Kasumi-1 (cell line): ENCODE measurements around the gene SIPA1L2.
"Not testable (repeated sequence)": the region's sequence is repeated elsewhere in the genome, so short reads cannot be mapped to it uniquely, and the experiment has no call there.

Experiments
- DNase-seq, 2 experiments: peaks; one replicate each; lab custom pipeline; 2025; lab: John Stamatoyannopoulos, UW

SIPA1L2 gene

GRCh38 chr1:232613752-232614381 lies 16.1 kb downstream of the SIPA1L2 start:
- DNase-seq = no peak

GRCh38 chr1:232612836-232613235 lies 17.1 kb downstream of the SIPA1L2 start:
- not testable (repeated sequence) for DNase-seq

- DNase-seq = no peak
Observed at GRCh38 chr1:232611834-232612233, 18.1 kb downstream of the SIPA1L2 start.

- peak; percentile 68 to 77 for DNase-seq
Observed at GRCh38 chr1:232610902-232611745, 18.8 kb downstream of the SIPA1L2 start.

GRCh38 chr1:232610192-232610901 lies 19.6 kb downstream of the SIPA1L2 start:
- DNase-seq = no peak

GRCh38 chr1:232608427-232608826 lies 21.5 kb downstream of the SIPA1L2 start:
- no peak for DNase-seq

GRCh38 chr1:232602622-232603021 lies 27.3 kb downstream of the SIPA1L2 start:
- DNase-seq = peak; percentile 21 to 48

- peak; percentile 32 to 48 for DNase-seq
Observed at GRCh38 chr1:232600424-232601258, 29.3 kb downstream of the SIPA1L2 start.

- DNase-seq = peak; percentile 13 to 21
Observed at GRCh38 chr1:232599178-232600041, 30.5 kb downstream of the SIPA1L2 start.

GRCh38 chr1:232598837-232599177 lies 31.1 kb downstream of the SIPA1L2 start:
- DNase-seq = no peak

- no peak for DNase-seq
Observed at GRCh38 chr1:232598133-232598532, 31.8 kb downstream of the SIPA1L2 start.

- no peak for DNase-seq
Observed at GRCh38 chr1:232597721-232598120, 32.2 kb downstream of the SIPA1L2 start.

GRCh38 chr1:232596666-232597303 lies 33.1 kb downstream of the SIPA1L2 start:
- DNase-seq = no peak

- no peak for DNase-seq
Observed at GRCh38 chr1:232594768-232595698, 34.9 kb downstream of the SIPA1L2 start.

GRCh38 chr1:232593717-232594502 lies 36.0 kb downstream of the SIPA1L2 start:
- DNase-seq = no peak

- DNase-seq = no peak
Observed at GRCh38 chr1:232591344-232591743, 38.6 kb downstream of the SIPA1L2 start.

GRCh38 chr1:232590744-232591082 lies 39.2 kb downstream of the SIPA1L2 start:
- DNase-seq = no peak
